Endothelial cell of umbilical vein (primary cell): ENCODE data around the gene ING1. TPM values are rescaled to one million over a fixed set of nuclear protein-coding genes. Genes with fewer than 3 reads are reported as not detected.

ENCODE experiments used
- BruUV-seq: library from RNA; stranded (reverse); fragments of 400-500 nt; replicated peaks from 2 replicates; lab custom pipeline; 2021; lab: Mats Ljungman, UMichigan
- CTCF ChIA-PET: fragments of 300-600, 350-600 bp; sonication (Branson Sonifier 250); formaldehyde crosslinking; loops from one replicate; lab custom pipeline; 2021; ENCODE audit warnings: antibody characterized with exemption, inconsistent platforms; lab: Charles Lee
- POLR2A ChIA-PET: fragments of 300-600, 350-600 bp; sonication (Branson Sonifier 250); formaldehyde crosslinking; loops from one replicate; lab custom pipeline; 2021; ENCODE audit warnings: antibody characterized with exemption, inconsistent platforms; lab: Charles Lee
- DNase-seq: peaks from one replicate; pipeline ENCODE4 v3.0.0-alpha.2; 2011; ENCODE audit warnings: low read depth, low spot score
- FAIRE-seq: peaks from 2 replicates; lab custom pipeline; 2011; peaks lifted over from hg19 to GRCh38; lab: Jason Lieb, UNC
- H2AFZ ChIP-seq: 2 replicates; pipeline ENCODE4 v1.6.0; 2012; ENCODE audit warnings: low read depth, low read length, control low read depth, inconsistent platforms
- H3K27ac ChIP-seq: 2 replicates; pipeline ENCODE4 v1.5.1; 2011; ENCODE audit warnings: low read depth, mild to moderate bottlenecking, control low read depth, low read length, moderate library complexity; ENCODE audit not compliant: insufficient read depth
- H3K27me3 ChIP-seq, 2 experiments: 2 replicates each; pipeline versions ENCODE4 v1.6.0 to v1.6.1; 2011; ENCODE audit warnings: low read length in 2 of 2, mixed read lengths in 1 of 2; ENCODE audit not compliant: control insufficient read depth in 2 of 2, insufficient read depth in 2 of 2
- H3K36me3 ChIP-seq, 2 experiments: 2 replicates in 1 of 2; 3 replicates in 1 of 2; pipeline ENCODE4 v1.5.1; 2011; ENCODE audit warnings: low read length in 2 of 2, mild to moderate bottlenecking in 1 of 2, moderate library complexity in 1 of 2; ENCODE audit not compliant: control insufficient read depth in 2 of 2, insufficient read depth in 2 of 2; ENCODE audit errors: extremely low read depth in 1 of 2
- H3K4me1 ChIP-seq: 3 replicates; pipeline ENCODE4 v1.5.1; 2011; ENCODE audit warnings: mild to moderate bottlenecking, low read length; ENCODE audit not compliant: control insufficient read depth, insufficient read depth; ENCODE audit errors: extremely low read depth
- H3K4me2 ChIP-seq: 2 replicates; pipeline ENCODE4 v1.6.1; 2011; ENCODE audit warnings: low read length, control low read depth, mixed read lengths; ENCODE audit not compliant: insufficient read depth
- H3K4me3 ChIP-seq, 3 experiments: fragments of 200-600 bp in 1 of 3; sonication (generic), shearing (Covaris generic) in 1 of 3; replicated peaks in 1 of 3; 2 replicates each; pipeline ENCODE4 v1.5.1; 2011 to 2016; ENCODE audit warnings: control low read depth in 3 of 3, low read length in 3 of 3, mild to moderate bottlenecking in 2 of 3, inconsistent platforms in 1 of 3, low read depth in 1 of 3, moderate library complexity in 1 of 3; ENCODE audit not compliant: insufficient read depth in 1 of 3
- H3K79me2 ChIP-seq: 2 replicates; pipeline ENCODE4 v1.6.0; 2012; ENCODE audit warnings: low read length, inconsistent platforms; ENCODE audit not compliant: control insufficient read depth, insufficient read depth
- H3K9ac ChIP-seq: replicated peaks from 2 replicates; pipeline ENCODE3; 2011; ENCODE audit warnings: low read length, control low read depth; ENCODE audit not compliant: insufficient read depth; ENCODE audit errors: extremely low read depth
- H3K9me1 ChIP-seq: replicated peaks from 3 replicates; pipeline ENCODE4 v1.6.0; 2011; ENCODE audit warnings: mild to moderate bottlenecking, low read length; ENCODE audit not compliant: control insufficient read depth, insufficient read depth; ENCODE audit errors: extremely low read depth
- H3K9me3 ChIP-seq: replicated peaks from 2 replicates; pipeline ENCODE4 v1.5.1; 2012; ENCODE audit warnings: low read length, inconsistent platforms; ENCODE audit not compliant: control insufficient read depth, insufficient read depth
- H4K20me1 ChIP-seq: replicated peaks from 2 replicates; pipeline ENCODE3; 2011; ENCODE audit warnings: mild to moderate bottlenecking, low read length; ENCODE audit not compliant: control insufficient read depth, insufficient read depth; ENCODE audit errors: extremely low read depth
- EZH2 ChIP-seq: IDR thresholded peaks from 2 replicates; pipeline ENCODE4 v1.6.1; 2012; ENCODE audit warnings: borderline replicate concordance, low read depth, mild to moderate bottlenecking, moderate library complexity, low read length, inconsistent platforms; ENCODE audit not compliant: severe bottlenecking
- FOS ChIP-seq: IDR thresholded peaks from 2 replicates; pipeline ENCODE4 v1.6.1; 2011; ENCODE audit warnings: mild to moderate bottlenecking, low read length, moderate library complexity, borderline replicate concordance; ENCODE audit not compliant: insufficient read depth
- GATA2 ChIP-seq: IDR thresholded peaks from 2 replicates; pipeline ENCODE4 v1.7.0; 2011; ENCODE audit warnings: low read depth, mild to moderate bottlenecking, moderate library complexity, mixed read lengths, low read length; ENCODE audit not compliant: insufficient read length, insufficient read depth
- JUN ChIP-seq: IDR thresholded peaks from 2 replicates; pipeline ENCODE4 v1.6.1; 2011; ENCODE audit warnings: borderline replicate concordance, low read depth; ENCODE audit not compliant: insufficient read length, insufficient read depth
- MYC ChIP-seq: IDR thresholded peaks from one replicate; pipeline ENCODE4 v1.6.1; 2011; ENCODE audit warnings: mild to moderate bottlenecking, low read depth, low read length
- POLR2A ChIP-seq: IDR thresholded peaks from 2 replicates; pipeline ENCODE4 v1.6.1; 2012; ENCODE audit warnings: low read depth, mild to moderate bottlenecking, control low read depth, low read length
- POLR2AphosphoS5 ChIP-seq: IDR thresholded peaks from 2 replicates; pipeline ENCODE4 v1.6.1; 2012; ENCODE audit warnings: low read depth, mild to moderate bottlenecking, control low read depth, low read length, moderate library complexity; ENCODE audit not compliant: insufficient read depth
- dilution Hi-C: fragments of 300-500 bp; cut with MboI; formaldehyde crosslinking; loops from one replicate; pipeline ENCODE4 v1.15.0; 2019; ENCODE audit warnings: low sequenced_read_pairs; ENCODE audit not compliant: extremely low pct_ligation_motif_present
- intact Hi-C: fragments of 100-400 bp; cut with micrococcal nuclease; formaldehyde crosslinking; loops from one replicate; pipeline ENCODE4 v1.10.0; 2022
- polyA plus RNA-seq, 4 experiments: library from polyadenylated mRNA; depleted of rRNA in 3 of 4; stranded (reverse) in 3 of 4; unstranded in 1 of 4; fragments of >200 nt; gene quantifications; 2 replicates each; pipeline versions ENCODE4 v1.2.1 to v1.2.3, GENCODE V29; 2011 to 2012; ENCODE audit warnings: missing spikeins in 1 of 4
- total RNA-seq: library from RNA; stranded (reverse); gene quantifications from 2 replicates; pipeline ENCODE4 v1.2.3, GENCODE V29; 2021
- TF ChIP-seq, protein P1 (sequence below), 2 donors: IDR thresholded peaks; 1 replicate in 1 of 2; 2 replicates in 1 of 2; pipeline ENCODE4 v1.5.1; 2011; ENCODE audit warnings: low read length in 2 of 2, mild to moderate bottlenecking in 2 of 2, moderate library complexity in 2 of 2, control low read depth in 1 of 2, inconsistent platforms in 1 of 2, low read depth in 1 of 2; ENCODE audit not compliant: insufficient read depth in 1 of 2; ENCODE audit errors: extremely low read depth in 1 of 2
- TF ChIP-seq, protein P2 (sequence below): IDR thresholded peaks from 2 replicates; pipeline ENCODE4 v1.6.1; 2011; ENCODE audit not compliant: insufficient read depth, insufficient read length

ING1 gene
- total and polyA plus RNA-seq, 2 donors (not counting 3 experiments of a cell fraction or from before 2014, with no cell fraction given): 10.4 to 10.9 TPM

DNA sequence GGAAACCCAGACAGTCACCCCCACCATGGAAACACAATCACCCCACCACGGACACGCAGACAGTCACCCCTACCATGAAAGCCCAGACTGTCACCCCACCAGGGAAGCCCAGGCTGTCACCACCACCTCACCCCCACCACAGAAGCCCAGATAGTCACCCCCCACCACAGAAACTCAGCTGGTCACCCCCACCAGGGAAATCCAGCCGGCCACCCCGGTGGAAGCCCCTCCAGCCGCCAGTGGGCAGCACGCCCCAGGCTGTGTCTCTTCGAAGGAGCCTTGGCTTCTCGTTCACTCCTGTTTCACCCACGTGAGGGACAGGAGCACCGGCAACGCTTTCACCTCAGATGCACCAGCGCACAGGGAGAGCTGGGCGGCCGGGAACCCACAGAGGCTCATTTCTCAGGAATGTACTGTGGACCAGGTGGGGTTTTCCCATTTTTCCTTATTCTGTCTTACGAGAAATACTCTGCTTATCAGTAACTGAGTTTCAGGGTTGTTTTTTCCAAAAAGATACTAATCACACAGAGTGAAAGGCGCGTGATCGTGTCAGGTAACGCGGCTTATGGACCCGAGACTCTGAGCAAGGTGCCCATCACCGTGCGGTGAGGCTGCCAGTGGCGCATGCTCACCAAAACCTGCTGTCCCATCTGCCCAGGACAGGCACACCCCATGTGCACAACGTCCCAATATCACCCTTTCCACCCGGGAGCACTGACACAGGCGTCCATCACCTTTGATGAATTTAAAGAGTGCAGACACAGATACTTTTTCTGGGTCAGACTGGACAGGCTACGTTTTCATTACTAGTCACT, 35.6 kb upstream of the ING1 start:
- no peaks in the 10 kb centered on the region for H3K27me3 ChIP-seq
- FAIRE-seq (no peak), DNase-seq (no peak)
- H3K36me3 ChIP-seq: peaks cover 4 to 29% of the 10 kb centered on the region in 2 experiments
- no peak overlapping the region for H3K27ac ChIP-seq
- no peak for TF ChIP-seq JUN
- TF ChIP-seq FOS: no peak
- TF ChIP-seq, protein P1, sequence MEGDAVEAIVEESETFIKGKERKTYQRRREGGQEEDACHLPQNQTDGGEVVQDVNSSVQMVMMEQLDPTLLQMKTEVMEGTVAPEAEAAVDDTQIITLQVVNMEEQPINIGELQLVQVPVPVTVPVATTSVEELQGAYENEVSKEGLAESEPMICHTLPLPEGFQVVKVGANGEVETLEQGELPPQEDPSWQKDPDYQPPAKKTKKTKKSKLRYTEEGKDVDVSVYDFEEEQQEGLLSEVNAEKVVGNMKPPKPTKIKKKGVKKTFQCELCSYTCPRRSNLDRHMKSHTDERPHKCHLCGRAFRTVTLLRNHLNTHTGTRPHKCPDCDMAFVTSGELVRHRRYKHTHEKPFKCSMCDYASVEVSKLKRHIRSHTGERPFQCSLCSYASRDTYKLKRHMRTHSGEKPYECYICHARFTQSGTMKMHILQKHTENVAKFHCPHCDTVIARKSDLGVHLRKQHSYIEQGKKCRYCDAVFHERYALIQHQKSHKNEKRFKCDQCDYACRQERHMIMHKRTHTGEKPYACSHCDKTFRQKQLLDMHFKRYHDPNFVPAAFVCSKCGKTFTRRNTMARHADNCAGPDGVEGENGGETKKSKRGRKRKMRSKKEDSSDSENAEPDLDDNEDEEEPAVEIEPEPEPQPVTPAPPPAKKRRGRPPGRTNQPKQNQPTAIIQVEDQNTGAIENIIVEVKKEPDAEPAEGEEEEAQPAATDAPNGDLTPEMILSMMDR (IDR thresholded peaks at IDR 0.05; ENCODE audit: extremely low read depth in 1 of 2, insufficient read depth in 1 of 2, low read depth in 1 of 2, low read length in 2 of 2): no peak
- TF ChIP-seq MYC: no peak
- no peak for TF ChIP-seq EZH2
- TF ChIP-seq POLR2A: no peak
- TF ChIP-seq, protein P2, sequence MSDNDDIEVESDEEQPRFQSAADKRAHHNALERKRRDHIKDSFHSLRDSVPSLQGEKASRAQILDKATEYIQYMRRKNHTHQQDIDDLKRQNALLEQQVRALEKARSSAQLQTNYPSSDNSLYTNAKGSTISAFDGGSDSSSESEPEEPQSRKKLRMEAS: no peak
- no peak for TF ChIP-seq GATA2
- no peak for TF ChIP-seq POLR2AphosphoS5
- H3K9me1 ChIP-seq: no peaks in the 10 kb centered on the region
- no peaks in the 10 kb centered on the region for H4K20me1 ChIP-seq
- no TSS peak for BruUV-seq
- CTCF ChIA-PET: no interaction called here
- no peaks in the 10 kb centered on the region for H3K4me1 ChIP-seq
- POLR2A ChIA-PET: no interaction called here
- intact Hi-C loops: no loop called here
- H3K4me2 ChIP-seq: no peak overlapping the region
- no peaks in the 10 kb centered on the region for H3K9me3 ChIP-seq
- no peak overlapping the region for H3K4me3 ChIP-seq
- dilution Hi-C loops: no loop called here
- H2AFZ ChIP-seq: no peak overlapping the region
- no peak overlapping the region for H3K9ac ChIP-seq
- no peaks in the 10 kb centered on the region for H3K79me2 ChIP-seq
